Natural killer cell (primary cell): ENCODE data around the gene STRC. TPM values are rescaled to one million over a fixed set of nuclear protein-coding genes. Genes with fewer than 3 reads are reported as not detected.
"Not testable (repeated sequence)": the region's sequence is repeated elsewhere in the genome, so short reads cannot be mapped to it uniquely, and the experiment has no call there.

ENCODE experiments used
- ATAC-seq, 3 donors: fragments of 150-1000 bp in 2 of 3; fragments of 200-7000 bp in 1 of 3; cut with Tn5 transposase; 1 replicate in 1 of 3; 2 replicates in 2 of 3; pipeline ENCODE4 v1.10.0; 2021; ENCODE audit warnings: mild to moderate bottlenecking in 2 of 3, moderate library complexity in 2 of 3
- DNase-seq, 2 donors: peaks; one replicate each; pipeline versions ENCODE4 v3.0.0 to v3.0.0-alpha.2; 2013 to 2021; ENCODE audit warnings: mixed read lengths in 1 of 2
- H3K27ac ChIP-seq: one replicate; pipeline ENCODE4 v1.5.1; 2013; ENCODE audit warnings: mild to moderate bottlenecking, low read length
- H3K27me3 ChIP-seq: one replicate; pipeline ENCODE4 v1.6.1; 2013; ENCODE audit warnings: low read length; ENCODE audit not compliant: control insufficient read depth, insufficient read depth
- H3K36me3 ChIP-seq: one replicate; pipeline ENCODE4 v1.6.1; 2013; ENCODE audit warnings: low read length; ENCODE audit not compliant: control insufficient read depth, insufficient read depth
- H3K4me1 ChIP-seq: one replicate; pipeline ENCODE4 v1.6.1; 2013; ENCODE audit warnings: low read length; ENCODE audit not compliant: control insufficient read depth, insufficient read depth
- H3K4me3 ChIP-seq: one replicate; pipeline ENCODE4 v1.5.1; 2013; ENCODE audit warnings: low read length
- H3K9me3 ChIP-seq: one replicate; pipeline ENCODE4 v1.6.1; 2013; ENCODE audit warnings: low read length; ENCODE audit not compliant: control insufficient read depth, insufficient read depth
- H3K27ac Mint-ChIP-seq, 2 donors: one replicate each; pipeline ENCODE4 v1.8.0; 2022; ENCODE audit warnings: mild to moderate bottlenecking in 2 of 2, mixed read lengths in 2 of 2, moderate library complexity in 1 of 2
- H3K27me3 Mint-ChIP-seq, 2 donors: one replicate each; pipeline ENCODE4 v1.8.0; 2022; ENCODE audit warnings: low read depth in 2 of 2, mixed read lengths in 2 of 2
- H3K36me3 Mint-ChIP-seq: one replicate; pipeline ENCODE4 v1.8.0; 2022; ENCODE audit warnings: mixed read lengths
- H3K4me1 Mint-ChIP-seq, 2 donors: one replicate each; pipeline ENCODE4 v1.8.0; 2022; ENCODE audit warnings: mixed read lengths in 2 of 2
- H3K4me3 Mint-ChIP-seq: one replicate; pipeline ENCODE4 v1.8.0; 2022; ENCODE audit warnings: mild to moderate bottlenecking, moderate library complexity, mixed read lengths
- H3K9me3 Mint-ChIP-seq, 2 donors: one replicate each; pipeline ENCODE4 v1.8.0; 2022; ENCODE audit warnings: mixed read lengths in 2 of 2
- WGBS: methylation state at CpG from one replicate; pipeline ENCODE4 v1.1.7; 2013; ENCODE audit warnings: missing lambda C conversion rate; ENCODE audit not compliant: insufficient coverage; 5-methylcytosine and 5-hydroxymethylcytosine counted together
- intact Hi-C: fragments of 100-400 bp; cut with micrococcal nuclease; formaldehyde crosslinking; loops from one replicate; pipeline ENCODE4 v1.14.2; 2022
- total RNA-seq, 4 donors: library from RNA; stranded (reverse); fragments of 120-200 nt in 1 of 4; gene quantifications; one replicate each; pipeline versions ENCODE4 v1.2.3 to v1.2.4, GENCODE V29; 2013 to 2022

Gene STRC
- total RNA-seq, 3 donors from 2014 or later (not counting 1 experiment from before 2014, with no cell fraction given) = 1.2 to 2.2 (median 2.0) TPM

DNA sequence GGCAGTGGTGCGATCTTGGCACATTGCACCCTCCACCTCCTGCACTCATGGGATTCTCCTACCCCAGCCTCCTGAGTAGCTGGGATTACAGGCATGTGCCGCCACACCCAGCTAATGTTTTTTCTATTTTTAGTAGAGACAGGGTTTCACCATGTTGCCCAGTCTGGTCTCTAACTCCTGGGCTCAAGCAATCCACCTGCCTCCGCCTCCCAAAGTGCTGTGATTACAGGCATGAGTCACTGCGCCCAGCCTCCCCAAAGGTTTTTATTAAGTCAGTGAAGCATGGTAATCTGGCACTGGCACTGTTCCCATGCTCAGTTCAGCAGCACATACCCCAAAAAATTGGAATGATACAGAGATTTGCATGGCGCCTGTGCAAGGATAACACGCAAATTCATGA lies 16.4 kb downstream of the STRC start:
- H3K36me3 ChIP-seq, H3K4me1 ChIP-seq, H3K9me3 Mint-ChIP-seq, H3K27ac Mint-ChIP-seq, H3K4me1 Mint-ChIP-seq, H3K9me3 ChIP-seq, H3K36me3 Mint-ChIP-seq, H3K4me3 Mint-ChIP-seq, H3K27ac ChIP-seq, intact Hi-C loops, H3K4me3 ChIP-seq, DNase-seq, H3K27me3 ChIP-seq, ATAC-seq: not testable (repeated sequence)
- peaks cover 27 to 38% of the 10 kb centered on the region in 2 donors for H3K27me3 Mint-ChIP-seq
- WGBS = 93% methylated on average over 6 of the region's 6 CpGs

DNA sequence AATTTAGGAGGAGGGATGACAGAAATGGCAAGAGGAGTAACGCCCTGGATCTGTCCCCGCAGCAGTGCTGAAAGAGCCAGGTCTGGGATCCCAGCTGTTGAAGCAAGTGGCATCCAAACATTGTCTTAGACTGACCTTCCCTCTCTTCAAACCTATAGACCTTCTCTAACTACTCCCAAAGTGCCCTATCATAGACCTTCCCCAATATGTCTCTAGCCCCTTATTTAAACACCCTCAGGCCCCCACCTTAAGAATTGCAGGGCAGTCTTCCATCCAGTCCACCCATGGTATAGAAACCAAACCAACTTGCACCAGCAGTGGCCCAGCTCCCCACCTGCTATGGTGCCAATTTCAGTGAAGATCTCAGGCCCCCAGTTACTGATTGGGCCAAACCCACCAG lies 18.4 kb downstream of the STRC start:
- H3K4me1 ChIP-seq, DNase-seq, H3K36me3 ChIP-seq, ATAC-seq, H3K27ac ChIP-seq, H3K36me3 Mint-ChIP-seq, H3K27me3 ChIP-seq, H3K27ac Mint-ChIP-seq, H3K9me3 Mint-ChIP-seq, H3K4me3 Mint-ChIP-seq, H3K4me1 Mint-ChIP-seq, intact Hi-C loops, H3K9me3 ChIP-seq, H3K4me3 ChIP-seq: not testable (repeated sequence)
- no CpG with 5 or more reads among the region's 2 CpGs for WGBS
- peaks cover 33 to 48% of the 10 kb centered on the region in 2 donors for H3K27me3 Mint-ChIP-seq

GRCh38 chr15:43599131-43599530 lies 19.5 kb downstream of the STRC start:
- H3K9me3 ChIP-seq, H3K4me3 ChIP-seq, ATAC-seq, H3K27me3 ChIP-seq, DNase-seq, H3K36me3 ChIP-seq, H3K4me1 Mint-ChIP-seq, H3K27ac Mint-ChIP-seq, H3K4me3 Mint-ChIP-seq, H3K9me3 Mint-ChIP-seq, H3K4me1 ChIP-seq, intact Hi-C loops, H3K36me3 Mint-ChIP-seq, H3K27ac ChIP-seq: not testable (repeated sequence)
- H3K27me3 Mint-ChIP-seq = peaks cover 30 to 48% of the 10 kb centered on the region in 2 donors
- 87% methylated on average over 2 of the region's 6 CpGs for WGBS

DNA sequence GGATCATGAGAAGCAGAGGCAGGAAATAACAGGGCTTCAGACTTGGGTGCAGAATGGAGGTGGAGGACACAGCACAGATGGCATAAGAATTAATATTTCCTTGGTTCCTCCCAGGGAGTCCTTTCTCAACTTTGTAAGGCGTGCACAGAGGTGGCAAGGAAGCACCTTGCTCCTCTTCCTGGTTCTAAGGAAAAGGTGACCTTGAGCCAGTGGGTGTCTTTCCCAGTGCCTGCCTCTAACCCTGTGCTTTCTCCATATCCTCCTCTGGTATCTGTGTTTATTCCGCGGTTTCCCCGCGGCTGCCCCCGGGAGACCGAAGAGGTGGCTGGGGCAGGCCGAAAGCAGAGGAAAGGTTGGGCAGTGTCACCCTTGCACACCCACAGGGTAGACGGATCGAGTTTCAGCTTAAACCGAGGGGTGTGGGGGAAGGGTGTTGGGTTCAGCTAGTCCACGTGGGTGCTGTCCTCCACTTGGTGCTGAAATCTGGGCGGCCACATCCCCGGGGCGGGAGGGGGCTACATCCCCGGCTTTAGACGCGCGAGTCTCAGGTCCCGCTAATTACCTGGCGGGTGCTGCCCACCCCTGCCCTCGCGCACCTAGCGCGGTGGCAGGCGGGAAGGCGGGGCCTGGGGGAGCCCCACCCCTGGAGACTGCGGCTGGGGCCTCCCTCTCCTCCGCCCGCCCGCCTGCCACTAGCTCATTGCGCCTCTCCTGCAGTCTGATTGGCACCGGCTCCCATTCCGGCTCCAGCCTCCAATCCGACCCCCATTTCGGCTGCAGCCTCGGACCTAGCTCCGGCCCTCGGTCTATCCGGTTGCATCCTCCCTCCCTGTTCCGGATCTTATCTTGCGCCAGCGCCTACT lies 25.0 kb downstream of the STRC start, which contains the start of gene CKMT1B:
Gene CKMT1B (plus strand): TSS at position 700 of the 863 bp plus-strand sequence. CDS start 192 bp downstream, outside the sequence.
- H3K36me3 Mint-ChIP-seq, H3K27ac Mint-ChIP-seq, H3K4me3 ChIP-seq, H3K36me3 ChIP-seq, H3K27ac ChIP-seq, intact Hi-C loops, H3K27me3 ChIP-seq, H3K4me1 ChIP-seq, H3K9me3 ChIP-seq, H3K4me1 Mint-ChIP-seq, DNase-seq, H3K9me3 Mint-ChIP-seq, H3K4me3 Mint-ChIP-seq: not testable (repeated sequence)
- WGBS = no CpG with 5 or more reads among the region's 43 CpGs
- ATAC-seq = peak; percentile 23 to 32 (median 27)
- H3K27me3 Mint-ChIP-seq = peaks cover 13 to 19% of the 10 kb centered on the region in 2 donors

GRCh38 chr15:43592841-43593240 lies 25.8 kb downstream of the STRC start:
- H3K4me3 ChIP-seq, H3K9me3 ChIP-seq, H3K4me1 ChIP-seq, intact Hi-C loops, H3K4me1 Mint-ChIP-seq, H3K36me3 Mint-ChIP-seq, H3K36me3 ChIP-seq, ATAC-seq, H3K27ac Mint-ChIP-seq, DNase-seq, H3K9me3 Mint-ChIP-seq, H3K27ac ChIP-seq, H3K4me3 Mint-ChIP-seq, H3K27me3 ChIP-seq: not testable (repeated sequence)
- 18% methylated on average over 3 of the region's 8 CpGs for WGBS
- H3K27me3 Mint-ChIP-seq = peaks cover 10 to 16% of the 10 kb centered on the region in 2 donors

DNA sequence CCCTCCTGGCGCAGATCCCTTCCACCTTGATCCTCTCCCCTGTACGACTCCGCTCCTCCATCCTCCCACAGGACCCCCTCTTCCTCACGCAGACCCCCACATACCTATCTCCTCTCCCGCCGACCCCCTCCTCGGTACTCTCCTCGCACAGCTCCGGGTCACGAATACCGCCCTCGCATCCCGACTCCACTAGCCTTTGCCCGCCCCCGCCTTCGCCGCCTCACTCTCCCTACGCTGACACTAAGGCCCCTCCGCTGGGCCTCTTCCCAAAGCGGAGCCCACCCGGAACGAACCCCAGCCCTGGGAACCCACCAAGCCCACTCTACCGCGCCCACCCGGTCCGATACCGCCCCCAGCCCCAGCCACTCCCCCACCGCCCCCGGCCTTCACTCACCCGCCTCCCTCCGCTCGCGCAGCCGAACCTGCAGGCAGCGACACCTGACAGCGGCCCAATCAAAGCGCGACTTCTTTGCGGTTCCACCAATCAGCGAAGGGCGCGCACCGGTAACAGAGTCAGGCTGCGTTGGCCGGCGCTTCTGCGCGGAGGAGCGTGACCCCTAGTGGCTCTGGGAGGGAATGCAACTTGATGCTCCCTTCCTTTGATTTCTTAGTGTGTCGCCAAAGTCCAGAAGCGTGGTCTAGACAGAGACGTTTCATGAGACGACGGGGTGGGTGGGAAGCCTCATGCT lies 28.7 kb downstream of the STRC start, which contains the start of gene PPIP5K1:
Gene PPIP5K1 (minus strand): TSS at position 431 of the 689 bp plus-strand sequence. CDS start 5,704 bp downstream, outside the sequence.
- H3K27me3 ChIP-seq, H3K36me3 ChIP-seq, H3K27ac Mint-ChIP-seq, H3K27me3 Mint-ChIP-seq, intact Hi-C loops, DNase-seq, H3K9me3 ChIP-seq, H3K9me3 Mint-ChIP-seq, H3K4me3 ChIP-seq, H3K4me1 ChIP-seq, H3K4me3 Mint-ChIP-seq, H3K36me3 Mint-ChIP-seq, H3K4me1 Mint-ChIP-seq, H3K27ac ChIP-seq: not testable (repeated sequence)
- peak; percentile 96 to 99 (median 98) for ATAC-seq
- no CpG with 5 or more reads among the region's 54 CpGs for WGBS

DNA sequence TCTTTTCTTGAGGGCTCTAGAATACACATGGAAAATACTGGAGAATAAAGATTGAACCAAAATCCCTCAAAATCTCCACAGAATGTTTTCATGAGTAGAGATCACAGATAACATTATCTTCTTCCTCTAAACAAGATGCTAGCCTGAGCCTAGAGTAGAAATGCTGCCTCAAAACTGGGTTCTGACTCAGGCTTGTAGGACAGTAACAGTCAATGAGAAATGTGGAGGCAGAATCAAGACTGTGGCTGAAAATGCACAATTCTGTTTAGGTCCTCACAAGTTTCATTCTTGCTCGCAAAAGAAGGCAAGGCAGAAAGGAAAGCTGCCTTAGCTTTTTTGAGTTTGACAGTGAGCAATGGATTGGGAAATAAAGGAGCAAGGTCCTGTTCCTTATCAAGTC lies 44.0 kb downstream of the STRC start:
- H3K36me3 ChIP-seq, ATAC-seq, H3K36me3 Mint-ChIP-seq, H3K27ac ChIP-seq, H3K27me3 Mint-ChIP-seq, H3K4me3 Mint-ChIP-seq, H3K4me1 Mint-ChIP-seq, H3K9me3 Mint-ChIP-seq, H3K4me3 ChIP-seq, H3K9me3 ChIP-seq, H3K27ac Mint-ChIP-seq, H3K27me3 ChIP-seq, H3K4me1 ChIP-seq, DNase-seq, intact Hi-C loops: not testable (repeated sequence)
- WGBS = no CpG with 5 or more reads among the region's 1 CpG
